22Rv1 (cell line): ENCODE results near the gene LEMD2.

Experiments used
- H3K27ac ChIP-seq: fragments of 450-650 bp; 2 replicates; pipeline ENCODE4 v1.5.1; 2017
- CTCF ChIP-seq: fragments of 450-650 bp; IDR thresholded peaks from 2 replicates; pipeline ENCODE4 v1.5.1; 2017; ENCODE audit warnings: mild to moderate bottlenecking
- ZFX ChIP-seq: fragments of 450-650 bp; IDR thresholded peaks from 2 replicates; pipeline ENCODE4 v1.6.1; 2017; ENCODE audit warnings: antibody characterized with exemption, borderline replicate concordance

LEMD2 gene

DNA sequence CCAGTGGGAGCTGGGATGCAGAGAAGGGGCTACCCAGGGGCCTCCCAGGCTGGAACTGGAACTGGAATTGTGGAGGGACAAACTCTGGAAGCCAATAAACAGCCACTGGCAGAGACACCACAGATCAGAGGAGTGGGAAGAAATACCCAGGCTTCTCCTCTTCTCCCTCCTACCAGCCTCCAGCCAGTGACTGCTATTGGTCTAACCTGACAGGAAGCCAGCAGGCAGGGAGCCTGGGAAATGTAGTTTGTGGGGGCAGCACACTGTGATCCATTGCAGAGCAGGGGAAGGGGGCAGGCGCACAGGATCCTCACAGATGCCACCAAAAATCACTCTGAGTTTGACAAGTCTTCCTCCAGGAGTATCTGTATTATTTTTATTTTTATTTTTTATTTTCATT, 26.9 kb upstream of the LEMD2 start:
- TF ChIP-seq CTCF (no peak), ZFX (no peak)
- no peak overlapping the region for H3K27ac ChIP-seq

GRCh38 chr6:33813990-33814985, 25.4 kb upstream of the LEMD2 start:
- H3K27ac ChIP-seq = no peak overlapping the region
- TF ChIP-seq CTCF = no peak
- TF ChIP-seq ZFX = no peak

- no peak for TF ChIP-seq CTCF
- TF ChIP-seq ZFX = no peak
- no peak overlapping the region for H3K27ac ChIP-seq
Measured at GRCh38 chr6:33813246-33813904, 24.4 kb upstream of the LEMD2 start.

DNA sequence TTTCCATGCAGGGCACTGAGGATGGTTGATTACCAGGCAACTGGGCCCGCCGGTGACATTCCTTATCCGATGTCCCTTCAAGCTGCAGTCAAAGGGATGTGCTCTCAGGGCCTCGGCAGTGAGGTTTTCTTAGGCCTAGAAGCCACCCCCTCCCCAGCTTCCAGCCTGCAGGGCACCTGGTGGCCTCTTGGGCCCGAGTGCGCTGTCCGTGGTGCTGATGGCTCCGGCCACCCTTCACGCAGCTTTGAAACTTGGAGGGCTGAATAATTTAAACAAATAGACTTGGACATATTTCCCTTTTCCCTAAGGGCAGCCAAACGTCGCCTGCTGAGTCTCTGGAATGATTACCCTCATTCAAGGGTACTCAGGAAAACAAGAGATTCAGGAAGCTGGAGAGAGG, 23.7 kb upstream of the LEMD2 start:
- no peak overlapping the region for H3K27ac ChIP-seq
- TF ChIP-seq CTCF = no peak

DNA sequence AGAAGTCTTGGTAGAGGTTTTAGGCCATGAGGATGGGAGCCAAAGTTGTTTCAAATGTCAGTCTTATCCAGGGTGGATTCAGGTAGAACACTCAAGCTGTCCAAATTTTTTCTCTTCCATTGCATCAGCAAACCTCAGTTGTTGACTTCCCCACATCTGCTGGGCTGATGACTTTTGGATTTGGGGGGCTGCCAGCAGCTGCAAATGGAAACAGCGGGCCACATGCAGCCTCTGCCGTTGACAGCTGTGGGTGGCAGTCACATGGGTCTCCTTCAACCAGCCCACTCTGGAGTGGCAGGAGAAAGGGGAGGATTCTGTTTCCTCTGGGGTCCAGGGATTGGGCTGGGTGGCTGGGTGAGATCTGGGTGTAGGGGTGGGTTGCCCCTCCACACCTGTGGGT, 20.7 kb upstream of the LEMD2 start:
- no peak overlapping the region for H3K27ac ChIP-seq
- TF ChIP-seq CTCF = no peak
- no peak for TF ChIP-seq ZFX

DNA sequence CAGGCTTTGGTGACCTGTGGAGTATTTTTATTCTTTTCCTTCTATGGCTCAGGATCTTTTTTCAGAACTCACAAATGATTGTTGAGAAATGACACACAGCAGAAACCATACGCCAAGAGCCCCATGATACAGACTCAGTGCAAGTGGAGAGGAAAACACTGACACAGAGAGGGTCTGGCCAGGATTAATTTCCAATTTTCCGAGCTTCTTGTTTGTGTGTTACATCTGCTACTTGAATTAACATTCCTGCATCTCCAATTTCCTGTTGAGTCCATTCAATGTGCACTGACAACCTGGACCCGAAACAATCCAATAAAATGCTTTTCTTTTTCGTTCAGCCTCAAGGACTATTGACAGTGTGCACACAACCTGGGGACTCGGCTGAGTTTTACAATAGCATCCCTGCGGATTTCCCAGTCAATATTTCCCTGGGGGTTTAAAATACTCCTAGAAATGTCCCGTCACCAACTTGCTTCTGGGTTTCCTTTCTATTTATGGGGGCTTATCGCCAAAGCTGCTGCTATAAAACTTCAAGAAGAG, 19.8 kb upstream of the LEMD2 start:
- TF ChIP-seq ZFX = no peak
- no peak for TF ChIP-seq CTCF
- H3K27ac ChIP-seq = no peak overlapping the region

DNA sequence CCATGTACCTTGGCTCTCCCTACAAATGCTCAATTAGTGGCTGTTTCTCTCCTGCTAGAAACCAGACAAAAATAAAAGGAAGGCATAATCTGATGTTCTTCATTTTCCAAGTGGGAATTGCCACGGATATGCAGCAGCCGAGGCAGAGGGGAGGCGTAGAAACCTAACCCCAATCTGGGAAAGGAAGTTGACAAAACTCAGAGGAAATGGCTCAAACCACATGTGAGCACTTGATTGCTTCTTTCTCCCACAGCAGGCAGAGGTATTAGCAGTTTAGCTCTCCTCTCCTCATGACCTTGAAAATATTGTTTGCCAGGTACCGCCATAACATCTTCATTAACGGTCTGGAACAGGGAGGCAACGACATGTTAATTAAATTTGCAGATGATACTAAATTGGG, 18.7 kb upstream of the LEMD2 start:
- H3K27ac ChIP-seq = no peak overlapping the region
- TF ChIP-seq ZFX = no peak
- no peak for TF ChIP-seq CTCF
